Right hindlimb (tissue), 1 donor: ENCODE measurements around the gene NOX1.
"Not testable (repeated sequence)": the region's sequence is repeated elsewhere in the genome, so short reads cannot be mapped to it uniquely, and the experiment has no call there.

ENCODE experiments used
- DNase-seq: peaks from one replicate; pipeline ENCODE4 v3.0.0-alpha.2; 2018

NOX1 gene

GRCh38 chrX:100819534-100819836 is 54.7 kb downstream of the NOX1 start:
- no peak for DNase-seq

- no peak for DNase-seq
These were observed 56.8 kb downstream of the NOX1 start for GRCh38 chrX:100817340-100817739.

GRCh38 chrX:100812216-100813158 is 61.7 kb downstream of the NOX1 start:
- no peak for DNase-seq

GRCh38 chrX:100808265-100808664 is 65.9 kb downstream of the NOX1 start:
- not testable (repeated sequence) for DNase-seq

GRCh38 chrX:100804780-100805179 is 69.4 kb downstream of the NOX1 start:
- no peak for DNase-seq

GRCh38 chrX:100802843-100803242 is 71.3 kb downstream of the NOX1 start:
- no peak for DNase-seq

- no peak for DNase-seq
These were observed 75.5 kb downstream of the NOX1 start for GRCh38 chrX:100798484-100799214.

GRCh38 chrX:100797359-100797758 is 76.8 kb downstream of the NOX1 start:
- no peak for DNase-seq

- DNase-seq, result not testable (repeated sequence)
These were observed 77.8 kb downstream of the NOX1 start for GRCh38 chrX:100796371-100796770.
